Effector CD8-positive, alpha-beta T cell (primary cell): Measurements from ENCODE around the gene BMPR1B.

Experiments
- DNase-seq: peaks from one replicate; lab custom pipeline; 2025; lab: John Stamatoyannopoulos, UW
- total RNA-seq, 4 experiments: gene quantifications; one replicate each; lab custom pipeline; 2026; lab: John Stamatoyannopoulos, UW

The BMPR1B gene
- 0 to 0.44 (median 0.18) reads per million in 4 experiments for total RNA-seq

- DNase-seq = no peak
These were observed at the start of gene BMPR1B for GRCh38 chr4:94757192-94758140. BMPR1B (plus strand) TSS chr4:94757955; CDS start chr4:95104425, 346,470 bp downstream.

DNA sequence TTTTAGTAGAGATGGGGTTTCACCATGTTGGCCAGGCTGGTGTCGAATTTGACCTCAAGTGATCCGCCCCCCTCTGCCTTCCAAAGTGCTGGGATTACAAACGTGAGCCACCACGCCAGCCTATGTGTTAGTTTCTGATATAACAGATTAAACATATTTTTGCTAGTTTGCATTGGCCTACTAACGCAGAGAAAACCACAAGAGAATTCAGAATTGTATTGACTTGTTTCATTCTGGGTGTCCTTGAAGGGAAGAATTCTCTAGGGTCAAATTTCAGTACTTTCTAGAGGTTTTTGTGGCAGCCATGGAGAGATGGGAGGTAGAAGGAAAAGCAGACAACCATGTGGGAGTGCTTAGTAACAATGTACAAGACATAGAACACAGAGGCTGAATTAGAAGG, 46.1 kb upstream of the BMPR1B start:
- no peak for DNase-seq

DNA sequence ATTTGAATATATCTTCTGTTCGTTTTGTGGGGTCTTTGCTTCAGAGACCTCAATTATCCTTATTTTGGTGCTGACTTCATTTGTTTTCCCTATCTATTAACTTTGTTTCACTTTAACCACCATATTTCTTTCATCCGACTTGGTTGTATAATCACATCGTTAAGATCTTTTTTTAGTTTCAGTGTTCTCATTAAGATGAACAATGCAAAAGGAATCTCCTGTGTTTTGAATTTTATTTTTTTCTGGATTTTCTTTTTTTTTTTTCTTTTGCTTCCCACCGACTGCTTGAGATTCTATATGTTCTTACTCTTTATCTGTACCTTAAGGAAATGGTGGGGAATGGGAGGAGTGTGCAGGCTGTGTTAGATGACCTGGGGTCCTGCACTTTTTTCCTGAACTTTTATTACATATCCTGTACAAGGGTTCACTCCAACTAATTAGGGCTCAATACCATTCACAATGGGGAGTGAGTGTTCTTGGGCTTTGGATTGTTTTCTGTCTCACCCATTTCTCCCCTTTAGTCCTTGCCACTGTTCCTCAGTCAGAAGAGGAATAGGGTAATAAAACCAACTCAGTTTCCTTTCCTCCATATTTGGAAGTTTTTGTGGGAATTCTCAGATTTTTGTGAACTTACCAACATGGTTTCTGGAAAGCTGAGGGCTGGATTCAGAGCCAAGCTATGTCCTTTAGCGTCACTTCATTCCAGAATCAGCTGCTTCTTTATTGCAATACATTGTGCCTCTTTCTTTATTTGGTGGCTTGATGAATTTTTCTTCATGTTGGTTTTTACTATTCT, 43.2 kb upstream of the BMPR1B start:
- no peak for DNase-seq

- no peak for DNase-seq
These were observed 42.0 kb upstream of the BMPR1B start for GRCh38 chr4:94715726-94716125.

DNA sequence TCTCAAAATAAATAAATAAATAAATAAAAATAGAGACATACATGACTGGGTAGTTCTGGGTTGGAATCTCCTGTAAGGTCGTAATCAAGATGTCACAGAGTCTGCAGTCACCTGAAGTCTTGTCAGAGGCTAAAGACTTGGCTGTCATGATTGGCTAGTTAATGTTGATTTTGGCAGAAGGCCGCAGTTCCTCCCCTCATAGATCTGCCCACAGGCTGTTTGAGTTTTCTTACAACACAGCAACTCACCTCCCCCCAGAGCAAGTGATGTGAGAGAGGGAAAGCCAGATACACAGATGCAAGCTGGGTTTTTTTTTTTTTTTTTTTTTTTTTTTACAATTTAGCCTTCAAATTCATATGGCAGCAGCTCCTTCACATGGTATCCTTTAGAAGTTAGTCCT, 36.4 kb upstream of the BMPR1B start:
- no peak for DNase-seq

- no peak for DNase-seq
These were observed 35.5 kb upstream of the BMPR1B start for GRCh38 chr4:94722270-94722669.

DNA sequence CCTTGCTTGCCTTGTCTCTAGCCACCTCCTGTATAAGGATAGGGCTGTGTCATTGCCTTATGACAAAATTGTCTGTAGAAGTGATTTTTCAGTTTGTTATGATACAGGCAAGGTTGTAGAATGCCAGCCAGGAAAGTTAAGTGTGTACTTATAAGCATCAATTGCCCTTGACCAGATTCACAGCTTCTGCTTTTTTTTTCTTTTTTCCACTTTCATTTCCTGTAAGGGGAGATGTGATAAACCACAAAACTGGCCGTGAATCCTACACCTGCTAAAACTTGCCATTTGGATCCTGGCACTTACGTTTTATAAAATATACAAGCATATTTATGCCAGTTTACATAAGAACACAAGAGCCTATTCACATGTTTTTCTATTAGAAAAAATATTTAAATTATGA, 35.0 kb upstream of the BMPR1B start:
- no peak for DNase-seq

GRCh38 chr4:94724016-94724790, 33.6 kb upstream of the BMPR1B start:
- DNase-seq = no peak

DNA sequence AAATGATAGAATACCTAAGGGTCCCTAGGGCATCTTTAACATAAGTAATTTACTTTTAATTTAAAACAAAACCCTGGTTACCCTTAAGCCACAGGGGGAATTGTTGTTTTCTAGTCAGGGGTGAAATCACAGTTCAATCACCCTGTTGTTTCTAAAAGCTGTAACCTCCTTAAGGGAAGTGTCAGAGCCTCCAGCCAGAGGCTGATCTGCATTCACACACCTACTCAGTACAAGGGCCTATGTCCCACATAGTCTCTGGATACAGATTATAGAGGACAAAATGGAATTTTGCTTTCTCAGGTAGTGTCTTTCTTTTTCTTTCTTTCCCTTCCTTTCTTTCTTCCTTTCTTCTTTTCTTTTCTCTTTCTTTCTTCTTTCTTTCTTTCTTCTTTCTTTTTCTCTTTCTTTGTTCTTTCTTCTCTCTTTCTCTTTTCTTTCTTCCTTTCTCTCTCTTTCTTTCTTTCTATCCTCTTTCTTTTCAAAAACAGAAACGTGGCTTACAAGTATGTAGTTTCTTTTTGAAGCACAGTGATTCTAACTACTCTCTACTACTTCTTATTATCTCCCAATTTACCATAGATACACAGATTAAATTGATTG, 31.1 kb upstream of the BMPR1B start:
- DNase-seq = no peak

GRCh38 chr4:94728056-94728766, 29.5 kb upstream of the BMPR1B start:
- no peak for DNase-seq

DNA sequence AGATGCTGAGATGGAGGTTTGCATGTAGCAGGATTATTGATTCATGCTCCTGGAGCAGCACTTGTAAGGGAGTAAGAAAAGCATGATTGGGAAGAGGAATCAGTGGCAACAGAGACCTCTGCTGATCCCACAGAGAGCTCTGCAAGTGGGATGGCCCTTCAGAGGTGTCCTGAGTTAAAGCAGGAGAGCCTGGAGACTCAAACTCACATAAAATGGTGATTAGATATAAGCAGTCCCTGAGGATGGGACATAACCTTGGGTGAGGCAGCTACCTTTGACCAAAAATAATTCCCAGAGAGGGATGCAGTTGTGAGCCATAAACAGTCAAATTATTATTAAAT, 25.4 kb upstream of the BMPR1B start:
- DNase-seq = no peak

DNA sequence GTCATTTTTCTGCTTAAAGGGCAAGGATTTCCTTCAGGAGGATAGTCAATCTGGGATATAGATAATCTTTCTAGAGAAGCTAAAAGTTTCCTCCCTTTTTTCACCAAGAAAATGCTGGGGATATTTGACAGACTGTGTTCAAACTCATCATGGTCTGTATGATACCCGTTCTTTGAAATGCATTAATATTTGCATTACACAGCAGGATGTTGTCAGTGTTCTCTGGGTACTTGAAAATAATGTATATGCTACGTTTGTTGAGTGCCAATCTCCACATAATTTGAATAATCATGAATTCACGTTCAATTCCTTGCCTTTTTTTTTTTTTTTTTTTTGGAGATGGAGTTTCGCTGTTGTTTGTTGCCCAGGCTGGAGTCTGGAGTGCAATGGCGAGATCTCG, 18.0 kb upstream of the BMPR1B start:
- no peak for DNase-seq

DNA sequence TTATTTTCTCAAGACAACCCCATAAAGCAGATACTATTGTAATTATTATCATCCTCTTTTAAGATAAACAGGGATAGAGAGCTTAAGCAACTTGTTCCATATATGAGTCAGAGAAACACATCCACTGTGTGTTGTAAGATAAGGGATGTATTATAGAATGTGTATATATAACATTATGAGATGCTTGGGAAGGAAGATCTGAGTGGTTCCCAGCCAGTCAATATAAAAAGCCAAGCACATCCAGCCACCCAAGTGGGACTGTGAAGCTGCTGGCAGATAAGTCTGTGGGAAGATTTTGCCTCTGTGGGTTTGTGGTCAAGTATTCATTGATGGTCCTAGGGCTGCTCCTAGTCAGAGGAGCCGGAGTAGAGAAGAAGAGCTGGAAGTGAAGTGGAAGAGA, 16.5 kb upstream of the BMPR1B start:
- no peak for DNase-seq

DNA sequence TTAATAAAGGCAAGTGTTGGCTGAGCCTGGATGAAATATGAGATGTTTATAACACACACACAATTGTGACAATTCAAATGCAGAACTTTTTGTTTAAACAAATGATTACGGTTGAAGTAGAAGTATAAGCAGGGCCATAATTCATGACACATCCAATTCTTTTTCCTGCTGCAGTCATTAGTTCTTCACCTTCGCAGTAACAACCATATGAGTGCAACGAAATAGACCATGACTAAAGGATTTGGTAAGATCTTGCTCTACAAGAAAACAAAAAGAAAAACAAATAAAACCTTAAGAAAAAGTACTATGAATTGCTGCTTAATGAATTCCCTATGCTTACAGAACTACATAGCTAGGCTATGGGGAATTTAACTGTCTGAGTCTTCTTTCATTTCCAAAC, 13.9 kb upstream of the BMPR1B start:
- no peak for DNase-seq

DNA sequence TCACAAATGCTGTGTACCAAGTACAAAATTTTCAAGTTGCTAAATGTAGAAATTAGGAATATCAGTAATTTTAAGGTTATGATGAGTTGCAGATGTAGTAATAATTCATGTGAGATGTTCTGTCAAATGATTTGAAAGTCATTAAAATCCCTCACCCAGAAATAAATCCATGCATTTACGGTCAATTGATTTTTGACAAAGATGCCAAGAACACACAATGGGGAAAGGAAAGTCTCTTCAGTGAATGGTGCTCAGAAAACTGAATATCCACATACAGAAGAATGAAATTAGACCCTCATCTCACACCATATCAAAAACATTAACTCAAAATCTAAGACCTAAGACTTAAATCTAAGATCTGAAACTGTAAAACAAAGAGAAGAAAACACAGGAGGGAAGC, 12.9 kb upstream of the BMPR1B start:
- no peak for DNase-seq

- no peak for DNase-seq
These were observed 11.0 kb upstream of the BMPR1B start for GRCh38 chr4:94746746-94747145.

GRCh38 chr4:94758141-94758699, 465 bp downstream of the BMPR1B start:
- no peak for DNase-seq

DNA sequence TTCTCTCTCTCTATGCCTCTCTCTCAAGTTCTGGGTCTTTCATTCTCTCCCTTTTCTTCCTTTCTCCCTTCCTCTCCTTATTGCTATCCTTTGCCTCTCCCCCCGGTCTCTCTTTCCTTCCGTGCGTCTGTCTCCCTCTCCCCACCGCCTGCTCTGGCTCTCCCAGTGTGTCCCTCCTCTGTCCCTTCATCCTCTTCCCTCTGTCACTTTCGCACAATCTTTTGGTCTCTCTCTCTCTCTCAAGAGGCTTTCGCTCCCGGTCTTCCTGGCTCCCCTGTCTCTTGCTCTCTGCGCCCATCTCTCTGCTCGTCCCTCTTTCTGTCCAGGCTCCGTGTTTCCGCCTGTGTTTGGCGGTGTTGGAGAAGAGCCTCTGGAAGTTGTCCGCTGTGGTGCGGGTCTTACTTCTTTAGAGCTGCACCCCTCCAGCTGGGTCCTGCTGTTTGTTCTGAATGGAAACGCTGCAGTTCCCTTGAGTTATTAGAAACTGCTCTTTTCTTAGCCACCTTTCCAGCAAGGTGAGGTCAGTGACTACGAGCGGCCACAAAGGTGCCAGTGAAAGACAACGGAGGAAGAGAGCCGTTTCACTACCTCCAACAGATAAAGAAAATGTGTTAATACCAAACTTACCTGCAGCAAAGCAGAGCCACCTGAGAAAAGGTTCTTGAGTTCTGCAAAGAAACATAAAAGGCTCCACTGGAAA, 1.1 kb downstream of the BMPR1B start:
- DNase-seq = no peak

- DNase-seq = no peak
These were observed 2.0 kb downstream of the BMPR1B start for GRCh38 chr4:94759767-94760211.

DNA sequence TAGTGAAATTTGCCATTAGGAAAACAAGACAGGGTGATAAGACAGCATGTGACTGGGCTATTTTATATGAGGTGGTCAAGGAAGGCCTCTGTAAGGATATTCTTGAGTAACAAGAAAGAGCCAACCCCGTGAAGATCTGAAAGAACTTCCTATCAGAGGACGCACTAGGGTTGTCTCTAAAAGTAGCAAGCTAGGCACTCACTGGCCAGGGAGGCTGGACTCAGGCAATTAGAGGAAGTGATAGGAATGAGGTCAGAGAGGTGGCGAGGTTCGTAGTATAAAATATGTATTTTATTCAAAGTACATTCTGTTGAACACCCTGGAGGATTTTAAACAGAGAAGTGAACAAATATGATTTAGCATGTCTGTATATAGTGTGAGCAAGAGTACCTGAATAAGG, 4.6 kb downstream of the BMPR1B start:
- DNase-seq = no peak
